K562 (cell line): ENCODE measurements around the gene ZNF331. TPM values are rescaled to one million over a fixed set of nuclear protein-coding genes. Genes with fewer than 3 reads are reported as not detected.

Experiments used
- ATF1 ChIP-seq, 2 experiments: fragments of 450-650 bp in 1 of 2; IDR thresholded peaks; 2 replicates each; pipeline ENCODE4 v1.6.1; 2016; ENCODE audit warnings: missing compliant biosample characterization in 1 of 2, missing genetic modification characterization in 1 of 2
- ATF7 ChIP-seq: fragments of 450-650 bp; IDR thresholded peaks from 2 replicates; pipeline ENCODE4 v1.7.1; 2014; ENCODE audit warnings: mild to moderate bottlenecking, moderate library complexity
- CHD1 ChIP-seq: fragments of 200-600 bp; sonication (generic); IDR thresholded peaks from one replicate; pipeline ENCODE4 v1.6.1; 2012; ENCODE audit warnings: mild to moderate bottlenecking, moderate library complexity, low read length, inconsistent platforms
- ESRRA ChIP-seq: fragments of 450-650 bp; IDR thresholded peaks from 2 replicates; pipeline ENCODE4 v1.6.1; 2014; ENCODE audit warnings: low read depth, mild to moderate bottlenecking, moderate library complexity, borderline replicate concordance
- HNRNPH1 ChIP-seq: fragments of 200-400 bp; formaldehyde crosslinking; optimal IDR thresholded peaks from 2 replicates; pipeline ENCODE3; 2017; ENCODE audit warnings: low read depth, mild to moderate bottlenecking, low read length, moderate library complexity
- JUND ChIP-seq, 2 experiments: IDR thresholded peaks; 2 replicates in 1 of 2; 3 replicates in 1 of 2; pipeline ENCODE4 v1.6.1; 2011; ENCODE audit warnings: borderline replicate concordance in 2 of 2, low read depth in 2 of 2, low read length in 2 of 2, improper control_type of control experiment in 1 of 2, missing biosample characterization in 1 of 2, missing genetic modification characterization in 1 of 2, missing genetic modification reagents in 1 of 2
- NCOR1 ChIP-seq: fragments of 450-650 bp; IDR thresholded peaks from 2 replicates; pipeline ENCODE4 v1.6.1; 2016; ENCODE audit warnings: mild to moderate bottlenecking, moderate library complexity
- NFIC ChIP-seq: fragments of 450-650 bp; IDR thresholded peaks from 2 replicates; pipeline ENCODE4 v1.6.1; 2017; ENCODE audit warnings: mild to moderate bottlenecking, inconsistent platforms
- POLR2G ChIP-seq: fragments of 200-400 bp; formaldehyde crosslinking; IDR thresholded peaks from 2 replicates; pipeline ENCODE4 v1.6.1; 2017; ENCODE audit warnings: low read depth, mild to moderate bottlenecking, antibody characterized with exemption, low read length, moderate library complexity
- SNIP1 ChIP-seq: fragments of 450-650 bp; IDR thresholded peaks from 2 replicates; pipeline ENCODE4 v1.7.1; 2017; ENCODE audit warnings: low read depth, mild to moderate bottlenecking
- TCF7L2 ChIP-seq: fragments of 150-350 bp; IDR thresholded peaks from 2 replicates; pipeline ENCODE4 v1.6.1; 2016; ENCODE audit warnings: low read depth, mild to moderate bottlenecking, low read length, moderate library complexity
- ZBTB5 ChIP-seq: fragments of 450-650 bp; IDR thresholded peaks from 2 replicates; pipeline ENCODE4 v1.6.1; 2017; ENCODE audit warnings: antibody characterized with exemption
- ZNF140 ChIP-seq: fragments of 250-450 bp; sonication (Bioruptor Pico); IDR thresholded peaks from 2 replicates; pipeline ENCODE4 v1.8.0; 2021; ENCODE audit warnings: moderate library complexity, mild to moderate bottlenecking, inconsistent platforms
- ZNF518B ChIP-seq: fragments of 250-450 bp; sonication (Bioruptor Pico); IDR thresholded peaks from 2 replicates; pipeline ENCODE4 v1.5.0; 2021; ENCODE audit warnings: mild to moderate bottlenecking, moderate library complexity
- ZNF551 ChIP-seq: fragments of 250-450 bp; sonication (Bioruptor Pico); IDR thresholded peaks from 2 replicates; pipeline ENCODE4 v1.5.0; 2021; ENCODE audit warnings: mild to moderate bottlenecking, moderate library complexity
- ZNF699 ChIP-seq: fragments of 250-450 bp; sonication (Bioruptor Pico); IDR thresholded peaks from 2 replicates; pipeline ENCODE4 v1.8.0; 2021; ENCODE audit warnings: mild to moderate bottlenecking, moderate library complexity; ENCODE audit not compliant: insufficient replicate concordance
- polyA plus RNA-seq, 8 experiments: library from polyadenylated mRNA; depleted of rRNA in 4 of 8; stranded (reverse) in 5 of 8; unstranded in 3 of 8; fragments of >200 nt; fragmentation: Nextera tagmentation in 2 of 8; fragmentation: Illumina TruSeq in 1 of 8; extraction: Ambion mirVana in 2 of 8; extraction: Trizol in 1 of 8; gene quantifications; 2 replicates each; pipeline versions ENCODE4 v1.2.1 to v1.2.3, GENCODE V29; 2011 to 2014; ENCODE audit warnings: inconsistent platforms in 1 of 8, missing spikeins in 1 of 8
- total RNA-seq, 7 experiments: library from RNA; depleted of rRNA in 6 of 7; stranded (reverse); fragments of >200 nt in 6 of 7; fragmentation: Illumina TruSeq in 2 of 7; extraction: Trizol in 2 of 7; gene quantifications; 2 replicates each; pipeline versions ENCODE4 v1.2.1 to v1.2.3, GENCODE V29; 2011 to 2021; ENCODE audit warnings: low replicate concordance in 1 of 7
- TF ChIP-seq, protein P1 (sequence below), 2 experiments: fragments of 450-650 bp in 1 of 2; IDR thresholded peaks; 2 replicates each; pipeline ENCODE4 v1.6.1; 2011 to 2017; ENCODE audit warnings: low read depth in 2 of 2, antibody characterized with exemption in 1 of 2, borderline replicate concordance in 1 of 2, low read length in 1 of 2, mild to moderate bottlenecking in 1 of 2, mixed read lengths in 1 of 2; ENCODE audit not compliant: control insufficient read depth in 1 of 2
- TF ChIP-seq, protein P2 (sequence below), 2 experiments: fragments of 250-450 bp in 1 of 2; fragments of 450-650 bp in 1 of 2; sonication (Bioruptor Pico) in 1 of 2; IDR thresholded peaks; 2 replicates each; pipeline versions ENCODE4 v1.6.1 to v1.8.0; 2016 to 2021; ENCODE audit warnings: mild to moderate bottlenecking in 2 of 2, moderate library complexity in 2 of 2, missing compliant biosample characterization in 1 of 2, missing genetic modification characterization in 1 of 2

Gene ZNF331
- total and polyA plus RNA-seq, 9 of the 15 experiments (the other 6 are each of a cell fraction or from before 2014, with no cell fraction given), result 0.23 to 2.7 (median 0.76) TPM

- 0 out of 2 replicates have a peak, but pooled peaks have one; percentile 42 for TF ChIP-seq ESRRA
- TF ChIP-seq CHD1, result no peak
- TF ChIP-seq ZNF140 (CRISPR knock-in tag), result no peak
- no peak for TF ChIP-seq ATF1 (CRISPR knock-in tag; IDR thresholded peaks at IDR 0.05)
- peak; percentile 64 for TF ChIP-seq ATF1 (tag; IDR thresholded peaks at IDR 0.05)
- TF ChIP-seq HNRNPH1, result no peak
- no peak for TF ChIP-seq NFIC
- TF ChIP-seq ZNF699, result no peak
- no peak for TF ChIP-seq TCF7L2
- TF ChIP-seq SNIP1, result no peak
- TF ChIP-seq ZNF551 (CRISPR knock-in tag), result no peak
- TF ChIP-seq, protein P1, sequence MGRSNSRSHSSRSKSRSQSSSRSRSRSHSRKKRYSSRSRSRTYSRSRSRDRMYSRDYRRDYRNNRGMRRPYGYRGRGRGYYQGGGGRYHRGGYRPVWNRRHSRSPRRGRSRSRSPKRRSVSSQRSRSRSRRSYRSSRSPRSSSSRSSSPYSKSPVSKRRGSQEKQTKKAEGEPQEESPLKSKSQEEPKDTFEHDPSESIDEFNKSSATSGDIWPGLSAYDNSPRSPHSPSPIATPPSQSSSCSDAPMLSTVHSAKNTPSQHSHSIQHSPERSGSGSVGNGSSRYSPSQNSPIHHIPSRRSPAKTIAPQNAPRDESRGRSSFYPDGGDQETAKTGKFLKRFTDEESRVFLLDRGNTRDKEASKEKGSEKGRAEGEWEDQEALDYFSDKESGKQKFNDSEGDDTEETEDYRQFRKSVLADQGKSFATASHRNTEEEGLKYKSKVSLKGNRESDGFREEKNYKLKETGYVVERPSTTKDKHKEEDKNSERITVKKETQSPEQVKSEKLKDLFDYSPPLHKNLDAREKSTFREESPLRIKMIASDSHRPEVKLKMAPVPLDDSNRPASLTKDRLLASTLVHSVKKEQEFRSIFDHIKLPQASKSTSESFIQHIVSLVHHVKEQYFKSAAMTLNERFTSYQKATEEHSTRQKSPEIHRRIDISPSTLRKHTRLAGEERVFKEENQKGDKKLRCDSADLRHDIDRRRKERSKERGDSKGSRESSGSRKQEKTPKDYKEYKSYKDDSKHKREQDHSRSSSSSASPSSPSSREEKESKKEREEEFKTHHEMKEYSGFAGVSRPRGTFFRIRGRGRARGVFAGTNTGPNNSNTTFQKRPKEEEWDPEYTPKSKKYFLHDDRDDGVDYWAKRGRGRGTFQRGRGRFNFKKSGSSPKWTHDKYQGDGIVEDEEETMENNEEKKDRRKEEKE (IDR thresholded peaks at IDR 0.05; ENCODE audit: borderline replicate concordance in 1 of 2, control insufficient read depth in 1 of 2, low read depth in 2 of 2, low read length in 1 of 2), result no peak
- TF ChIP-seq NCOR1, result no peak
- TF ChIP-seq POLR2G, result no peak
- TF ChIP-seq, protein P2, sequence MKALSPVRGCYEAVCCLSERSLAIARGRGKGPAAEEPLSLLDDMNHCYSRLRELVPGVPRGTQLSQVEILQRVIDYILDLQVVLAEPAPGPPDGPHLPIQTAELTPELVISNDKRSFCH (CRISPR knock-in tag; IDR thresholded peaks at IDR 0.05), result no peak
- TF ChIP-seq, protein P2 (tag; IDR thresholded peaks at IDR 0.05), result no peak
- TF ChIP-seq JUND (IDR thresholded peaks at IDR 0.05; ENCODE audit: borderline replicate concordance, low read depth, low read length), result peak; percentile 21; the same call in 1 of the 2 replicates
- no peak for TF ChIP-seq JUND (tag; IDR thresholded peaks at IDR 0.05; ENCODE audit: borderline replicate concordance, low read depth, low read length)
- no peak for TF ChIP-seq ZBTB5
- TF ChIP-seq ZNF518B (CRISPR knock-in tag), result no peak
- TF ChIP-seq ATF7, result peak; percentile 60; the same call in 1 of the 2 replicates
Observed at GRCh38 chr19:53571339-53571738, 33.4 kb downstream of the ZNF331 start (continued).
